GM19238 (cell line): ENCODE data around the gene DPYSL3.

Experiments used
- DNase-seq: peaks from one replicate; pipeline ENCODE4 v3.0.0; 2011; ENCODE audit warnings: low spot score; ENCODE audit not compliant: insufficient read length

Gene DPYSL3

GRCh38 chr5:147474140-147474539, 35.7 kb downstream of the DPYSL3 start:
- DNase-seq: no peak

GRCh38 chr5:147472664-147473475, 37.0 kb downstream of the DPYSL3 start:
- no peak for DNase-seq

- DNase-seq: no peak
These were observed 41.8 kb downstream of the DPYSL3 start for GRCh38 chr5:147467973-147468508.

GRCh38 chr5:147466360-147466980, 43.4 kb downstream of the DPYSL3 start:
- no peak for DNase-seq

GRCh38 chr5:147465747-147466146, 44.1 kb downstream of the DPYSL3 start:
- no peak for DNase-seq

- no peak for DNase-seq
These were observed 45.7 kb downstream of the DPYSL3 start for GRCh38 chr5:147464211-147464610.

- no peak for DNase-seq
These were observed 48.0 kb downstream of the DPYSL3 start for GRCh38 chr5:147461915-147462314.

GRCh38 chr5:147460380-147460779, 49.5 kb downstream of the DPYSL3 start:
- DNase-seq: no peak

GRCh38 chr5:147458581-147458980, 51.3 kb downstream of the DPYSL3 start:
- DNase-seq: no peak

- DNase-seq: no peak
These were observed 53.9 kb downstream of the DPYSL3 start for GRCh38 chr5:147455822-147456450.

GRCh38 chr5:147454996-147455677, 54.7 kb downstream of the DPYSL3 start:
- DNase-seq: no peak

GRCh38 chr5:147453875-147454814, 55.7 kb downstream of the DPYSL3 start:
- DNase-seq: peak; percentile 74

- DNase-seq: no peak
These were observed 57.6 kb downstream of the DPYSL3 start for GRCh38 chr5:147452165-147452811.

- DNase-seq: no peak
These were observed 58.7 kb downstream of the DPYSL3 start for GRCh38 chr5:147451193-147451592.

- DNase-seq: no peak
These were observed 59.3 kb downstream of the DPYSL3 start for GRCh38 chr5:147450606-147451005.

GRCh38 chr5:147448766-147449165, 61.1 kb downstream of the DPYSL3 start:
- no peak for DNase-seq

- no peak for DNase-seq
These were observed 63.3 kb downstream of the DPYSL3 start for GRCh38 chr5:147446523-147446922.

GRCh38 chr5:147445917-147446316, 64.0 kb downstream of the DPYSL3 start:
- no peak for DNase-seq

GRCh38 chr5:147445090-147445489, 64.8 kb downstream of the DPYSL3 start:
- no peak for DNase-seq

- DNase-seq: no peak
These were observed 67.6 kb downstream of the DPYSL3 start for GRCh38 chr5:147442224-147442623.
